Osteoblast (primary cell): ENCODE results near the gene IMMT. TPM values are rescaled to one million over a fixed set of nuclear protein-coding genes. Genes with fewer than 3 reads are reported as not detected.
"Not testable (repeated sequence)": the region's sequence is repeated elsewhere in the genome, so short reads cannot be mapped to it uniquely, and the experiment has no call there.

Source experiments
- DNase-seq: peaks from one replicate; pipeline ENCODE4 v3.0.0; 2011; ENCODE audit warnings: low spot score, mixed read lengths; ENCODE audit not compliant: insufficient read length; ENCODE audit errors: missing footprints
- H2AFZ ChIP-seq: 2 replicates; pipeline ENCODE4 v1.6.0; 2011; ENCODE audit warnings: mild to moderate bottlenecking, low read length
- H3K27ac ChIP-seq: 2 replicates; pipeline ENCODE4 v1.5.1; 2011; ENCODE audit warnings: mild to moderate bottlenecking, low read depth, low read length, moderate library complexity
- H3K27me3 ChIP-seq: 2 replicates; pipeline ENCODE4 v1.6.0; 2012; ENCODE audit warnings: mild to moderate bottlenecking, control low read depth, inconsistent platforms, low read length, moderate library complexity; ENCODE audit not compliant: insufficient read depth
- H3K36me3 ChIP-seq: 2 replicates; pipeline ENCODE4 v1.5.1; 2011; ENCODE audit warnings: mild to moderate bottlenecking, low read length, control low read depth, moderate library complexity; ENCODE audit not compliant: insufficient read depth
- H3K4me1 ChIP-seq: 2 replicates; pipeline ENCODE4 v1.5.1; 2011; ENCODE audit warnings: mild to moderate bottlenecking, low read length, control low read depth, moderate library complexity; ENCODE audit not compliant: insufficient read depth
- H3K4me2 ChIP-seq: 2 replicates; pipeline ENCODE4 v1.6.0; 2011; ENCODE audit warnings: mild to moderate bottlenecking, low read length; ENCODE audit not compliant: insufficient read depth
- H3K4me3 ChIP-seq: fragments of 200-600 bp; sonication (generic); 3 replicates; pipeline ENCODE4 v1.5.1; 2012; ENCODE audit warnings: mild to moderate bottlenecking, low read length, inconsistent platforms; ENCODE audit not compliant: insufficient read depth
- H3K79me2 ChIP-seq: 2 replicates; pipeline ENCODE4 v1.6.0; 2012; ENCODE audit warnings: mild to moderate bottlenecking, low read length, control low read depth, inconsistent platforms; ENCODE audit not compliant: insufficient read depth
- H3K9me3 ChIP-seq: 2 replicates; pipeline ENCODE4 v1.5.1; 2011; ENCODE audit warnings: low read depth, low read length, control low read depth
- H4K20me1 ChIP-seq: 2 replicates; pipeline ENCODE4 v1.6.0; 2012; ENCODE audit warnings: mild to moderate bottlenecking, low read length, control low read depth; ENCODE audit not compliant: insufficient read depth
- CTCF ChIP-seq: IDR thresholded peaks from 2 replicates; pipeline ENCODE4 v1.5.1; 2011; ENCODE audit warnings: mild to moderate bottlenecking, low read depth, low read length, moderate library complexity; ENCODE audit errors: extremely low read depth
- total RNA-seq: library from RNA; depleted of rRNA; stranded (reverse); fragments of >200 nt; gene quantifications from 2 replicates; pipeline ENCODE4 v1.2.3, GENCODE V29; 2012

The IMMT gene
- total RNA-seq, 1 donor: 55.7 TPM

GRCh38 chr2:86203614-86204013 lies 8.4 kb upstream of the IMMT start:
- Histone ChIP-seq H3K27me3 (no peaks in the 10 kb centered on the region), H4K20me1 (no peaks in the 10 kb centered on the region), H3K27ac (no peak overlapping the region), H3K4me3 (no peak overlapping the region), H3K9me3 (no peaks in the 10 kb centered on the region), H3K79me2 (peaks cover 58% of the 10 kb centered on the region), H2AFZ (no peak overlapping the region), H3K4me1 (peaks cover 8% of the 10 kb centered on the region), H3K4me2 (no peak overlapping the region), H3K36me3 (peaks cover 21% of the 10 kb centered on the region)
- DNase-seq: no peak
- no peak for TF ChIP-seq CTCF

- Histone ChIP-seq H3K4me1 (peaks cover 8% of the 10 kb centered on the region), H3K36me3 (peaks cover 13% of the 10 kb centered on the region), H3K27me3 (no peaks in the 10 kb centered on the region), H3K4me3 (no peak overlapping the region), H3K79me2 (peaks cover 58% of the 10 kb centered on the region), H3K9me3 (no peaks in the 10 kb centered on the region), H4K20me1 (no peaks in the 10 kb centered on the region), H2AFZ (no peak overlapping the region), H3K4me2 (no peak overlapping the region), H3K27ac (no peak overlapping the region)
- no peak for DNase-seq
- no peak for TF ChIP-seq CTCF
Observed at GRCh38 chr2:86202702-86203101, 7.4 kb upstream of the IMMT start.

- no peaks in the 10 kb centered on the region for H4K20me1 ChIP-seq
- H3K27ac ChIP-seq: no peak overlapping the region
- no peak overlapping the region for H3K4me2 ChIP-seq
- TF ChIP-seq CTCF: no peak
- no peaks in the 10 kb centered on the region for H3K27me3 ChIP-seq
- peaks cover 8% of the 10 kb centered on the region for H3K4me1 ChIP-seq
- H3K79me2 ChIP-seq: peaks cover 58% of the 10 kb centered on the region
- no peak for DNase-seq
- H3K9me3 ChIP-seq: no peaks in the 10 kb centered on the region
- H3K36me3 ChIP-seq: peaks cover 11% of the 10 kb centered on the region
- H3K4me3 ChIP-seq: no peak overlapping the region
- H2AFZ ChIP-seq: no peak overlapping the region
Observed at GRCh38 chr2:86202336-86202692, 7.1 kb upstream of the IMMT start.

- no peak for DNase-seq
- TF ChIP-seq CTCF: no peak
- Histone ChIP-seq H4K20me1 (no peaks in the 10 kb centered on the region), H3K79me2 (peaks cover 58% of the 10 kb centered on the region), H2AFZ (no peak overlapping the region), H3K9me3 (no peaks in the 10 kb centered on the region), H3K27me3 (no peaks in the 10 kb centered on the region), H3K4me1 (peaks cover 8% of the 10 kb centered on the region), H3K27ac (no peak overlapping the region), H3K4me3 (no peak overlapping the region), H3K4me2 (no peak overlapping the region), H3K36me3 (peaks cover 6% of the 10 kb centered on the region)
Observed at GRCh38 chr2:86201671-86202335, 6.5 kb upstream of the IMMT start.

GRCh38 chr2:86200564-86200963 lies 5.3 kb upstream of the IMMT start:
- H3K36me3 ChIP-seq, H2AFZ ChIP-seq, DNase-seq, H3K27ac ChIP-seq, H4K20me1 ChIP-seq, H3K9me3 ChIP-seq, H3K27me3 ChIP-seq: not testable (repeated sequence)
- H3K4me3 ChIP-seq: peak overlapping the region; percentile 89
- H3K79me2 ChIP-seq: peaks cover 57% of the 10 kb centered on the region
- H3K4me1 ChIP-seq: peaks cover 13% of the 10 kb centered on the region
- H3K4me2 ChIP-seq: peak overlapping the region; percentile 92
